HG03066 (cell line): ENCODE measurements around the gene HPCAL1.
A peak's percentile ranks its signal among the peaks of the same experiment; 100 is the strongest.

Experiments used
- ATAC-seq: cut with Tn5 transposase; IDR thresholded peaks from one replicate; pipeline ENCODE4 v1.9.1; 2021; ENCODE audit warnings: low read depth; ENCODE audit not compliant: unreplicated experiment

The HPCAL1 gene

GRCh38 chr2:10320575-10320931 is 17.8 kb downstream of the HPCAL1 start:
- no peak for ATAC-seq

- no peak for ATAC-seq
Measured at GRCh38 chr2:10320933-10321332, 18.2 kb downstream of the HPCAL1 start.

- ATAC-seq: no peak
Measured at GRCh38 chr2:10321622-10322021, 18.9 kb downstream of the HPCAL1 start.

GRCh38 chr2:10322481-10322880 is 19.8 kb downstream of the HPCAL1 start:
- ATAC-seq: no peak

- ATAC-seq: no peak
Measured at GRCh38 chr2:10322973-10323372, 20.3 kb downstream of the HPCAL1 start.

GRCh38 chr2:10323535-10323934 is 20.8 kb downstream of the HPCAL1 start:
- no peak for ATAC-seq

GRCh38 chr2:10324095-10324832 is 21.6 kb downstream of the HPCAL1 start:
- ATAC-seq: no peak

- no peak for ATAC-seq
Measured at GRCh38 chr2:10325278-10326145, 22.8 kb downstream of the HPCAL1 start.

- ATAC-seq: no peak
Measured at GRCh38 chr2:10326151-10326616, 23.5 kb downstream of the HPCAL1 start.

- ATAC-seq: no peak
Measured at GRCh38 chr2:10326707-10327594, 24.2 kb downstream of the HPCAL1 start.

- no peak for ATAC-seq
Measured at GRCh38 chr2:10327896-10328669, 25.4 kb downstream of the HPCAL1 start.

- no peak for ATAC-seq
Measured at GRCh38 chr2:10328670-10329579, 26.2 kb downstream of the HPCAL1 start.

GRCh38 chr2:10329580-10329879 is 26.8 kb downstream of the HPCAL1 start:
- no peak for ATAC-seq

- ATAC-seq: no peak
Measured at GRCh38 chr2:10329880-10330699, 27.4 kb downstream of the HPCAL1 start.

GRCh38 chr2:10330700-10331026 is 28.0 kb downstream of the HPCAL1 start:
- ATAC-seq: no peak

- peak; percentile 63 for ATAC-seq
Measured at GRCh38 chr2:10331027-10331701, 28.5 kb downstream of the HPCAL1 start.

- peak; percentile 60 for ATAC-seq
Measured at GRCh38 chr2:10331702-10332401, 29.1 kb downstream of the HPCAL1 start.
